HG03196 (cell line): ENCODE results near the gene SEC61A2.
A peak's percentile ranks its signal among the peaks of the same experiment; 100 is the strongest.

Source experiments
- ATAC-seq: cut with Tn5 transposase; IDR thresholded peaks from one replicate; pipeline ENCODE4 v1.9.1; 2021; ENCODE audit not compliant: unreplicated experiment

Gene SEC61A2

GRCh38 chr10:12195603-12196506, 66.4 kb downstream of the SEC61A2 start, which contains the start of the genes CDC123 and NUDT5:
Gene CDC123, plus strand, starts transcription at chr10:12196188. Its CDS starts 58 bp downstream, at chr10:12196246.
Gene NUDT5, minus strand, starts transcription at chr10:12195891. Its CDS starts 9,600 bp downstream, at chr10:12186291.
- ATAC-seq, result peak; percentile 90

GRCh38 chr10:12196531-12197211, 67.2 kb downstream of the SEC61A2 start:
- peak; percentile 10 for ATAC-seq

DNA sequence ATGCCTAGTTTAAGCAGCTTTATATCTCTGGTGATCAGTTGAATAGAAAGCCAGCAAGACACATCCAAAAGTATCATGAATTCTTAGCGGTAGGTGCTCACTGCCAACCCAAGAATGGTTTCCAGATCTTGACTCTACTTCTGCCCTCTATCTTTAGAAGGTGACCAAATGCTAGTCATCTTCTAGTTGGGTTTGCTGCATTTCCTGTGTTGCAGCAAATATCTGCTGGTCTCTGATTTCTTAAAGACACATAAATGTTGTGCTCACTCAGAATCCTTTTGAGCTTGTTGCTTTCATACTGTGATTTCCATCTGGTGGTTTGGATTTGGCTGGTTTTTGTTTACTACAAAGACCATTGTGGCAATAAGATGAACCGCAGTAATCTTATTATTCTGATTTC, 68.7 kb downstream of the SEC61A2 start:
- no peak for ATAC-seq

DNA sequence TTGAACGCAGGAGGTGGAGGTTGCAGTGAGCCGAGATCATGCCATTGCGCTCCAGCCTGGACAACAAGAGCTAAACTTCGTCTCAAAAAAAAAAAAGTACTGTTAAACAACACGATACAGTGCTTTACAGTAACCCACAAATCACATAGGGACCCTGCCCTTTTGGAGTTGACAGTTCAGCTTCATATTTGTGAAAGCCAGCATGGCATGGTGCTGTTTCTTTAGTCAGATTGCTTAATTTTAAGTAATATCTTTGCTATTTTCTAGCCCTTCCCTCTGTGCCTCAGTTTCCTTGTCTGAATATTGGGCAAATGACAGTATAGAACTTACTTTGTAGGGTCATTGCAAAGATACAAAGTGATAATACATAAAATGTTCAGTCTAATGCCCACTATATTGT, 71.4 kb downstream of the SEC61A2 start:
- no peak for ATAC-seq

DNA sequence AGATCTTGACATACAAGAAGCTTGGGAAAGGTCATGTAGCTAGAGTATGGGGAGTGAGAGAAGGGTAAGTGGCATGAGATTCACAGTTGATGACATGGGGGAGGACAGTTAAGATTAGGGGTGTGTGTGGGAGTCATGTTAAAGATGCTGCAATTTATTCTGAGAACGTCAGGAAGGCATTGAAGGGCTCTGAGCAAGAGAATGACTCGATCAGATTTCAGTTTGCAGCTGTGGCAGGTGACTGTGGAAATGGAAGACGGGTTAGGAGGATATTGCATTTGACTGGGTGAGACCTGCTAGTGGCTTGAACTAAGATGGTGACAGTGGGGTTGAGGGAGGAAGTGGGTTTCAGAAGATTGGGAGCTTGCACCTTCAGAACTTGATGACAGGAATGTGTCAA, 72.1 kb downstream of the SEC61A2 start:
- ATAC-seq, result no peak

DNA sequence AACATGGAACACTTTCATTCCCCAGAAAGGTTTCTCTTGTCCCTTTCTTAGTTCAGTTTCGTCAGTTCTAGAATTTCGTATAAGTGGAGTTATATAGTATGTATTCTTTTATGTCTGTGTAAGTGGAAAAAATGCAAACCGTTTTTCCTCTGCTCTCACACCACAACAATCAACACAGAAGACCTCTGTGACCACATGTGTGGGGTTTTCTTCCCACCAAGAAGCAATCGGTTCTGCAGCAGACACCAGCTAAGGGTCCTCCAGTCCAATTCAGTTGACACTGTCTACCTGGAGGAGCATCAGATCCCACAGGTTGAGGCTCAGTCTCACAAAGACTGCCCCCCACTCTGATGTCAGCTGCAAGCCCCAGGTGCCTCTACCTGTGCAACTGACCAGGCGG, 72.7 kb downstream of the SEC61A2 start:
- no peak for ATAC-seq

GRCh38 chr10:12205082-12205481, 75.6 kb downstream of the SEC61A2 start:
- ATAC-seq, result no peak

GRCh38 chr10:12207114-12207513, 77.6 kb downstream of the SEC61A2 start:
- ATAC-seq, result no peak

DNA sequence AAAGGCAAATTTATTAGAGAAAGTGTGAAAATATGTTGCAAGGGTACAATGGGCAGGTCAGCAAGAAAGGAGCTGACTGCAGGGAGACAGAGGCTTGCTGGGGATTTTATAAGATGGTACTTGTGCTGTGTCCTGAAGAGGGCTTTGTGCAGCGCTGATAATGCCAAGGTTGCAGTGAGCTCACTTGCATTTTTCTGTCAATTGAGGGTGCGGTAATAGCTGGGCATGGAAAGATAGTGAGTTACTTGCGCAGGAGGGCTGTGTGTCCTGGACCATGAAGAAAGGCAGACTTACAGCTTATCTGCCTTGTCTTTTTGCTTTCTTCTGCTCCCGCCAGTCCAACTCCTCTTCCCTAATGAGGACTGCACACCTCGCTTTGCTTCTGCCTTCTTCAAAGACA, 79.0 kb downstream of the SEC61A2 start:
- ATAC-seq, result no peak

GRCh38 chr10:12212454-12212853, 83.0 kb downstream of the SEC61A2 start:
- ATAC-seq, result no peak

DNA sequence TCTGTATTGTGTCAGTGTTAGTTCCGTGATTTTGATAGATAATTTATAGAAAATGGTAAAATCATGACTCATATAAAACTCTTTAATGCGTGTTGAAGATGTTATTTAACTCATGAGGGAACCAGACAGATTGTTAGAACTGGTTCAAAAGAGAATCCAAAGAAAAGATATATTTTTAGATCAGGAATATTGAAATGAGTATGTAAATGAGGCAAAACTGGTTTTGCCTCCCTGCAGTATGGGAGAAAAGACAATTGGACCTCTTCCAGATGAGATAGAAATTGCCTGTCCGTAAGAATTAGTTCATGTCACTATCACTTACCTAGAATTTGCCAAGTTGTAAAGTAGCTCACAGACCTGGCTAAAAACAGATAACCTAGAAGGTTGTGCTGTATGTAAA, 84.1 kb downstream of the SEC61A2 start:
- no peak for ATAC-seq

DNA sequence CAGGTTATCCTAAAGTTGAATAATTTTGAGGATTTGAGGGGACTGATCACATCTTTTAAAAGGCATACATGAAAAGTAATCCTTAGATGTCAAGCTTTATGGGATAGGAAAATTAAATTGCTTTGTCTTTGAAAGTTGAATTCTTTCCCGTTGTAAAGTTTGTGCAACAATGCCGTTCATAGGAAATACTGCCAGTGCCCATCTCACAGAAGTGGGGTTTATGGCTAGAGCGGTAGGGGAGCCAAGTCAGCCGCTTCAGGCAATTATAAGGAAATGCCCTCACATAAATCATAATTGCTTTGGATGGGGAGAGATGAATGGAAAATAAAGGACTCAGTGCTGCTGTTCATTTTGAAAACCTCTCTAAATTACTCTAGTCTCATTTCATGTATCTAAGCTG, 84.6 kb downstream of the SEC61A2 start:
- no peak for ATAC-seq

GRCh38 chr10:12214763-12215218, 85.3 kb downstream of the SEC61A2 start:
- no peak for ATAC-seq
